Mesothelial cell of epicardium (in vitro differentiated cells): Measurements from ENCODE around the gene WDR59. TPM values are rescaled to one million over a fixed set of nuclear protein-coding genes. Genes with fewer than 3 reads are reported as not detected.

ENCODE experiments used
- DNase-seq, 2 experiments: peaks; one replicate each; pipeline ENCODE4 v3.0.0; 2021; ENCODE audit warnings: low spot score in 2 of 2; ENCODE audit not compliant: unreplicated experiment in 2 of 2
- H3K27ac Mint-ChIP-seq: 2 replicates; pipeline ENCODE4 v1.8.0; 2021; ENCODE audit warnings: mixed read lengths
- H3K27me3 Mint-ChIP-seq: 2 replicates; pipeline ENCODE4 v1.8.0; 2021; ENCODE audit warnings: low read depth, mixed read lengths
- H3K36me3 Mint-ChIP-seq: 2 replicates; pipeline ENCODE4 v1.8.0; 2021; ENCODE audit warnings: mixed read lengths
- H3K4me1 Mint-ChIP-seq: 2 replicates; pipeline ENCODE4 v1.8.0; 2021; ENCODE audit warnings: mixed read lengths
- H3K4me3 Mint-ChIP-seq: 2 replicates; pipeline ENCODE4 v1.8.0; 2021; ENCODE audit warnings: mild to moderate bottlenecking, moderate library complexity, mixed read lengths
- H3K9me3 Mint-ChIP-seq: 2 replicates; pipeline ENCODE4 v1.8.0; 2021; ENCODE audit warnings: mixed read lengths
- total RNA-seq: library from RNA; stranded (reverse); gene quantifications from 3 replicates; pipeline ENCODE4 v1.2.1, GENCODE V29; 2021
- TF ChIP-seq, protein P1 (sequence below): fragments of 200-600 bp; sonication (generic); IDR thresholded peaks from one replicate; pipeline ENCODE4 v1.5.0; 2021; ENCODE audit warnings: antibody characterized with exemption; ENCODE audit not compliant: unreplicated experiment

WDR59 gene
- total RNA-seq, 1 donor from 2014 or later, result 134 TPM

DNA sequence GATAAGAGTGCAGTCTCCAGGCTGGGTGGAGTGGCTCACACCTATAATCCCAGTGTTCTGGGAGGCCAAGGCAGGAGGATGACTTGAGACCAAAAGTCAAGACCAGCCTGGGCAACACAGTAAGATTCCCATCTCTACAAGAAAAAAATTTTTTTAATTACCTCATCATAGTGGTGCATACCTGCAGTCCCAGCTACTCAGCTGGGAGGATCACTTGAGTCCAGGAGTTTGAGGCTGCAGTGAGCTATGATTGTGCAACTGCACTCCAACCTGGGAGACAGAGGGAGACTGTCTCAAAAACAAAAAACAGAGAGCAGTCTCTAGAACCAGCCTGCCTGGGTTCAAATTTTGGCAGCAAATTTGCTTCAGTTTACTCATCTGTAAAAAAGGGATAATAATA lies 45.2 kb downstream of the WDR59 start:
- Mint-ChIP-seq H3K4me3 (no peak overlapping the region), H3K9me3 (no peaks in the 10 kb centered on the region), H3K27me3 (no peaks in the 10 kb centered on the region), H3K27ac (no peak overlapping the region), H3K36me3 (peaks cover 36% of the 10 kb centered on the region), H3K4me1 (no peaks in the 10 kb centered on the region)
- TF ChIP-seq, protein P1, sequence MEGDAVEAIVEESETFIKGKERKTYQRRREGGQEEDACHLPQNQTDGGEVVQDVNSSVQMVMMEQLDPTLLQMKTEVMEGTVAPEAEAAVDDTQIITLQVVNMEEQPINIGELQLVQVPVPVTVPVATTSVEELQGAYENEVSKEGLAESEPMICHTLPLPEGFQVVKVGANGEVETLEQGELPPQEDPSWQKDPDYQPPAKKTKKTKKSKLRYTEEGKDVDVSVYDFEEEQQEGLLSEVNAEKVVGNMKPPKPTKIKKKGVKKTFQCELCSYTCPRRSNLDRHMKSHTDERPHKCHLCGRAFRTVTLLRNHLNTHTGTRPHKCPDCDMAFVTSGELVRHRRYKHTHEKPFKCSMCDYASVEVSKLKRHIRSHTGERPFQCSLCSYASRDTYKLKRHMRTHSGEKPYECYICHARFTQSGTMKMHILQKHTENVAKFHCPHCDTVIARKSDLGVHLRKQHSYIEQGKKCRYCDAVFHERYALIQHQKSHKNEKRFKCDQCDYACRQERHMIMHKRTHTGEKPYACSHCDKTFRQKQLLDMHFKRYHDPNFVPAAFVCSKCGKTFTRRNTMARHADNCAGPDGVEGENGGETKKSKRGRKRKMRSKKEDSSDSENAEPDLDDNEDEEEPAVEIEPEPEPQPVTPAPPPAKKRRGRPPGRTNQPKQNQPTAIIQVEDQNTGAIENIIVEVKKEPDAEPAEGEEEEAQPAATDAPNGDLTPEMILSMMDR, result no peak
- DNase-seq, result no peak

DNA sequence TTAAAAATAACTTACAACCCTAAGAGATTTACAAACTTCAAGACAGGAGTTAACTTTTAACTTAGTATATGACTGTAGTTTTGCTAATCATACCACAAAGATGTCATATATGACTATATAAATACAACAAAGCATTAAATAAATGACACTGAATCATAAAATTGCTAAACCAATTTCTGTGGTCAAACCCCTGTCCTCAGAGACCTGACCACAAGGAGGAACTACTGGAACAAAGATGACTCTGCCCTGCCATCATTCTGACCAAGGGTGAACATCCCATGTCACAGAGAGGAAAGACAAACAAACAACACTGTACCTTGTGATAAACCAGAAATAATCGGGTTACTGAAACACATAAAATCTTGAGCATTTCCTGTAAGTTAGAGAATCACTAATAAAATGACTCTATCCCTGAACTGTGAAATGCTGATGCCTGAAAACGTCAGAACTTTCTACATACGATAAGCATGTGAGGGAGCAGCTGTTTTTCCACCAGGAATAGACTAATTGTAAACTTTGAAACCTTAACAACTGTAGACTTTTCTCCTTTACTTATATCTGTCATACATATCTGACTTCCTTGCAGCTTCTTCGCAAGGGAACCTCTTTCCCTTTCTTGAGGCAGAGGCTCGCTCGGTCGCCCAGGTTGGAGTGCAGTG lies 47.9 kb downstream of the WDR59 start:
- no peaks in the 10 kb centered on the region for H3K4me1 Mint-ChIP-seq
- H3K27me3 Mint-ChIP-seq, result no peaks in the 10 kb centered on the region
- H3K9me3 Mint-ChIP-seq, result no peaks in the 10 kb centered on the region
- H3K4me3 Mint-ChIP-seq, result no peak overlapping the region
- no peak overlapping the region for H3K27ac Mint-ChIP-seq
- peaks cover 33% of the 10 kb centered on the region for H3K36me3 Mint-ChIP-seq
- TF ChIP-seq, protein P1, result no peak
- no peak for DNase-seq

DNA sequence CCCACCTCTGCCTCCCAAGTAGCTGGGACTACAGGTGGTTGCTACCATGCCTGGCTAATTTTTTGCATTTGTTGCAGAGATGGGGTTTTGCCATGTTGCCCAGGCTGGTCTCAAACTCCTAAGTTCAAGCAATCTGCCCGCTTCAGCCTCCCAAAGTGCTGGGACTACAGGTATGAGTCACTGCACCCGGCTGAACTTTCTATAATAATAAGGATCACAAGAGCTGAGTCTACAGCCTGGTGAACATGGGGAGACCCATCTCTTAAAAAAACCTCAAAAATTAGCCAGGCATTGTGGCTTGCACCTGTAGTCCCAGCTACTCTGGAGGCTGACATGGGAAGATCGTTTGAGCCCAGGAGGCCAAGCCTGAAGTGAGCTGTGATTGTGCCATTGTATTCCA lies 53.5 kb downstream of the WDR59 start:
- Mint-ChIP-seq H3K27me3 (no peaks in the 10 kb centered on the region), H3K4me1 (no peaks in the 10 kb centered on the region), H3K27ac (no peak overlapping the region), H3K9me3 (peaks cover 6% of the 10 kb centered on the region), H3K36me3 (peaks cover 18% of the 10 kb centered on the region), H3K4me3 (no peak overlapping the region)
- no peak for DNase-seq
- TF ChIP-seq, protein P1, result no peak

DNA sequence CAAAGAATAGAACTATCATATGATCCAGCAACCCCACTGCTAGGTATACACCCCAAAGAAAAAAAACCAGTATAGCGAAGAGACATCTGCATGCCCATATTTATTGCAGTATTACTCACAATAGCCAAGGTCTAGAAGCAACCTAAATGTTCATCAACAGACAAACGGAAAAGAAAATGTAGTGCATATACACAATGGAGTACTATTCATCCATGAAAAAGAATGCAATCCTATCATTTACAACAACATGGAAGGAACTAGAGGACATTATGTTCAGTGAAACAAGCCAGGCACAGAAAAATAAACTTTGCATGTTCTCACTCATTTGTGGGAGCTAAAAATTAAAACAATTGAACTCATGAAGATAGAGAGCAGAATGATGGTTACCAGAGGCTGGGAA lies 55.3 kb downstream of the WDR59 start:
- Mint-ChIP-seq H3K27me3 (no peaks in the 10 kb centered on the region), H3K4me1 (no peaks in the 10 kb centered on the region), H3K9me3 (peaks cover 6% of the 10 kb centered on the region), H3K27ac (no peak overlapping the region), H3K36me3 (peaks cover 23% of the 10 kb centered on the region), H3K4me3 (no peak overlapping the region)
- no peak for DNase-seq
- TF ChIP-seq, protein P1, result no peak

DNA sequence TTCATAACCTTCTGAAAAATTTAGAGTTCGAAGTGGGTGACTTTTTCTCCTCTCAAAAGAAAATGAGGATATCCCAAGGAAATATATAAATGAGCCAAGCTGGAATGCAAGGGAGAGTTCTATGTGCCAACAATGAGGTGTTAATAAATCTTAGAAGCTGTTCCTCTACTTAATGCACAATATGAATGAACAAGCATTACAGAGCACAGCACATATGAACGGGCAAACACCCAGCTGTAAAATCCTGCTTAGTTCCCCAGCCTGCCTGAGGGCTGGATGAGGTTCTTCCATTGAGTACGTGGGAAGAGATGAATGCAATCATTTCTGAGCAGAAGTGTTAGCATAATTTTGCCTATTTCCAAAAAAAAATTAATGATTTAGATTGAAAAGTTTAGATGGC lies 58.1 kb downstream of the WDR59 start:
- peaks cover 6% of the 10 kb centered on the region for H3K9me3 Mint-ChIP-seq
- H3K36me3 Mint-ChIP-seq, result peaks cover 35% of the 10 kb centered on the region
- no peaks in the 10 kb centered on the region for H3K27me3 Mint-ChIP-seq
- H3K4me1 Mint-ChIP-seq, result no peaks in the 10 kb centered on the region
- TF ChIP-seq, protein P1, result no peak
- H3K4me3 Mint-ChIP-seq, result no peak overlapping the region
- DNase-seq, result no peak
- no peak overlapping the region for H3K27ac Mint-ChIP-seq
